ENCODE measurements around the gene ELFN2. TPM values are rescaled to one million over a fixed set of nuclear protein-coding genes. Genes with fewer than 3 reads are reported as not detected.

The ELFN2 gene
- polyA plus RNA-seq, 2 of the 4 experiments (the other 2 are of a cell fraction), result 0.94 to 8.1 TPM

DNA sequence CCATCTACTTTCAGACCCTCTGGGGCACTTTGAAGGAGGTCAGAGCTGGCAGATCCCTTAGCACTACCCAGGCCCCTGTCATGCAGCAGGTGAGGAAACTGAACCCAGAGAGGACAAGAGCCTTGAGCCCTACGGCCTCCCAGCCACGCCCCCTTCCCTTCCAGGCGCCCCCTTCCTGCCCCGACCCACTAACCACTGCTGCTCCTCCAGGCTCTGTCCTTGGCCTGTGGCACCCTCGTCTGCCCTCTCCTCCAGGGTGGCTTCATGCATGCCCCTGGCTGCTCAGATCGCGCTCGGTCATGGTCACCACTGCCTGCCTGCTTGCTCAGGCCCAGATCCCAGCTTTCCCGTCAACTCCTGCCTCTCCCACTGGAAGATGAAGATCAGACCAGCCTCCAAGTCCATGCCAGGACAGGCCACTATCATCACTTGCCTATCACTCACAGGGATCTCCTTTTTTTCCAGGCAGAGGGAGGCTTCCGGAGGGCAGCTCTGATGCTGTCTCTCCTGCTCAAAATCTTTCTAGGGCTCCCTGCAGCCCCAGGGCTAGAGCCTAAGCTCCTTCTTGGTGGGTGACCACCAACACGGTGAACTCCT lies 30.7 kb downstream of the ELFN2 start (continued):
- TF ChIP-seq, protein P1, sequence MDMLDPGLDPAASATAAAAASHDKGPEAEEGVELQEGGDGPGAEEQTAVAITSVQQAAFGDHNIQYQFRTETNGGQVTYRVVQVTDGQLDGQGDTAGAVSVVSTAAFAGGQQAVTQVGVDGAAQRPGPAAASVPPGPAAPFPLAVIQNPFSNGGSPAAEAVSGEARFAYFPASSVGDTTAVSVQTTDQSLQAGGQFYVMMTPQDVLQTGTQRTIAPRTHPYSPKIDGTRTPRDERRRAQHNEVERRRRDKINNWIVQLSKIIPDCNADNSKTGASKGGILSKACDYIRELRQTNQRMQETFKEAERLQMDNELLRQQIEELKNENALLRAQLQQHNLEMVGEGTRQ (IDR thresholded peaks at IDR 0.05), result no peak
- no peak for TF ChIP-seq POLR2A (IDR thresholded peaks at IDR 0.05; ENCODE audit: low read length)
- TF ChIP-seq HEYL (CRISPR knock-in tag; IDR thresholded peaks at IDR 0.05), result no peak
- TF ChIP-seq, protein P2, sequence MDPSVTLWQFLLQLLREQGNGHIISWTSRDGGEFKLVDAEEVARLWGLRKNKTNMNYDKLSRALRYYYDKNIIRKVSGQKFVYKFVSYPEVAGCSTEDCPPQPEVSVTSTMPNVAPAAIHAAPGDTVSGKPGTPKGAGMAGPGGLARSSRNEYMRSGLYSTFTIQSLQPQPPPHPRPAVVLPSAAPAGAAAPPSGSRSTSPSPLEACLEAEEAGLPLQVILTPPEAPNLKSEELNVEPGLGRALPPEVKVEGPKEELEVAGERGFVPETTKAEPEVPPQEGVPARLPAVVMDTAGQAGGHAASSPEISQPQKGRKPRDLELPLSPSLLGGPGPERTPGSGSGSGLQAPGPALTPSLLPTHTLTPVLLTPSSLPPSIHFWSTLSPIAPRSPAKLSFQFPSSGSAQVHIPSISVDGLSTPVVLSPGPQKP (IDR thresholded peaks at IDR 0.05; ENCODE audit: low read depth, low read length), result no peak

DNA sequence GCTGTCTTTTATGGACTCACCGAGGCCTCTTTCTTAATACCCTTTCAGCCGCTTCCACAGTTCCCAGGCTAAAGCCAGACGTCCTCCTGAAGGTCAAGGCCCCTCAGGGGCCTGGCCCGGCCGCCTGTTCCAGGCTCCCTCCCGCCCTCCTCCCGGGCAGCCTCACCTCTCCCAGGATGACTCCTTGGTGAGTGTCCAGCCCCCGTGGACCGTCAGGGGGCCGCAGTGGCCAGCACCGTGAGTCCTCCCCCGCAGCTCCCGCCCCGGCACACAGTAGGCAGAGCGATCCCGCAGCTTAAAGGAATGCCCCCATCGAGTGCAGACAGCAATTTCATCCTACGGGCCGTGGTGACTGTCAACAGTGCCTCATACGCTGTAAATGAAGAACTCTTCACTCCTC lies 32.9 kb downstream of the ELFN2 start:
- TF ChIP-seq ZSCAN20 (CRISPR knock-in tag; IDR thresholded peaks at IDR 0.05) (no peak), CHD2 (IDR thresholded peaks at IDR 0.05; ENCODE audit: low read length, partially characterized antibody) (no peak), KDM1A (IDR thresholded peaks at IDR 0.05; ENCODE audit: low read depth) (no peak), FOSL2 (IDR thresholded peaks at IDR 0.05) (no peak), FOSL2 (CRISPR knock-in tag; IDR thresholded peaks at IDR 0.05) (no peak), MYC (IDR thresholded peaks at IDR 0.05; ENCODE audit: borderline replicate concordance, low read length) (no peak), CBX2 (IDR thresholded peaks at IDR 0.05; ENCODE audit: borderline replicate concordance, low read depth) (no peak), FOSB (CRISPR knock-in tag; IDR thresholded peaks at IDR 0.05) (no peak), NR3C1 (IDR thresholded peaks at IDR 0.05) (no peak), RNF2 (IDR thresholded peaks at IDR 0.05; ENCODE audit: borderline replicate concordance, low read depth) (no peak), FOXS1 (CRISPR knock-in tag; IDR thresholded peaks at IDR 0.05) (no peak)
- TF ChIP-seq, protein P3, sequence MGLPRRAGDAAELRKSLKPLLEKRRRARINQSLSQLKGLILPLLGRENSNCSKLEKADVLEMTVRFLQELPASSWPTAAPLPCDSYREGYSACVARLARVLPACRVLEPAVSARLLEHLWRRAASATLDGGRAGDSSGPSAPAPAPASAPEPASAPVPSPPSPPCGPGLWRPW (IDR thresholded peaks at IDR 0.05), result no peak
- TF ChIP-seq, protein P2 (IDR thresholded peaks at IDR 0.05; ENCODE audit: low read depth, low read length), result no peak
- Histone ChIP-seq H3K4me1 (no peaks in the 10 kb centered on the region), H3K27ac (no peak overlapping the region), H3K9me3 (no peaks in the 10 kb centered on the region), H3K4me3 (no peak overlapping the region), H3K4me2 (no peak overlapping the region)
- 93% methylated on average over 8 of the region's 20 CpGs for WGBS (ENCODE audit: missing lambda C conversion rate)
- FAIRE-seq (no peak), ATAC-seq (no peak), DNase-seq (ENCODE audit: low read depth in 1 of 2, low spot score in 1 of 2) (no peak)
- POLR2A ChIA-PET, result no interaction called here
- CTCF ChIA-PET, result no interaction called here

DNA sequence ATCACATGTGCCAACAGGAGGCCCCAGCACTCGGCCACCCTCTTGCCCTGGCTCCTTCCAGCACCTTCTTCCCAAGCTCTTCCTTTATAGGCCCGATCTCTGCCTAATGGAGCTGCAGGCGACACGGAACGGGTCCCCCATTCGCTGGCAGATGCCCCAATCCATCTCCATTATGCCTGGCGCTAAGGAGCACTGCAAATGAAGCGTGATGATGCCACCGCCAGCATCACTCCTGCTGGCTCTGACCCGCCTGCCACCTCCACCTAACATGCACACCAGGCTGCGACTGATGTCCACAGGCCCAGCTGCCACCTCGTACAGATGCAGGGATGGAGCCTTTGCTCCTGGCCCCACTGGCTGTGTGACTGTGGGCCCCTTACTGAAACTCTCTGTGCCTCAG lies 33.5 kb downstream of the ELFN2 start:
- TF ChIP-seq MYC (IDR thresholded peaks at IDR 0.05; ENCODE audit: borderline replicate concordance, low read length) (no peak), KDM1A (IDR thresholded peaks at IDR 0.05; ENCODE audit: low read depth) (no peak), JUNB (IDR thresholded peaks at IDR 0.05) (no peak), RAD21 (conservative IDR thresholded peaks at IDR 0.05 in 1 of 2, IDR thresholded peaks at IDR 0.05 in 1 of 2) (no peak), NPAS2 (CRISPR knock-in tag; IDR thresholded peaks at IDR 0.05; ENCODE audit: borderline replicate concordance) (no peak)
- TF ChIP-seq, protein P2 (IDR thresholded peaks at IDR 0.05; ENCODE audit: low read depth, low read length), result no peak
- TF ChIP-seq, protein P4, sequence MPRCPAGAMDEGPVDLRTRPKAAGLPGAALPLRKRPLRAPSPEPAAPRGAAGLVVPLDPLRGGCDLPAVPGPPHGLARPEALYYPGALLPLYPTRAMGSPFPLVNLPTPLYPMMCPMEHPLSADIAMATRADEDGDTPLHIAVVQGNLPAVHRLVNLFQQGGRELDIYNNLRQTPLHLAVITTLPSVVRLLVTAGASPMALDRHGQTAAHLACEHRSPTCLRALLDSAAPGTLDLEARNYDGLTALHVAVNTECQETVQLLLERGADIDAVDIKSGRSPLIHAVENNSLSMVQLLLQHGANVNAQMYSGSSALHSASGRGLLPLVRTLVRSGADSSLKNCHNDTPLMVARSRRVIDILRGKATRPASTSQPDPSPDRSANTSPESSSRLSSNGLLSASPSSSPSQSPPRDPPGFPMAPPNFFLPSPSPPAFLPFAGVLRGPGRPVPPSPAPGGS (IDR thresholded peaks at IDR 0.05), result no peak
- ChIA-PET CTCF (no interaction called here), POLR2A (no interaction called here)
- no peak overlapping the region for H3K4me2 ChIP-seq
- 87% methylated on average over 12 of the region's 12 CpGs for WGBS (ENCODE audit: missing lambda C conversion rate)
- no peak for FAIRE-seq
- no peaks in the 10 kb centered on the region for H3K9me3 ChIP-seq
- no peak for DNase-seq (ENCODE audit: low read depth in 1 of 2, low spot score in 1 of 2)
- no peak overlapping the region for H3K4me3 ChIP-seq
- ATAC-seq, result no peak
- no peak overlapping the region for H3K27ac ChIP-seq
- no peaks in the 10 kb centered on the region for H3K4me1 ChIP-seq

Data from A549 (cell line).